HepG2 (cell line): ENCODE measurements around the gene TNFRSF25. TPM values are rescaled to one million over a fixed set of nuclear protein-coding genes. Genes with fewer than 3 reads are reported as not detected.

ENCODE experiments used
- GTF3A ChIP-seq: sonication (generic); formaldehyde crosslinking; conservative IDR thresholded peaks from 2 replicates; pipeline ENCODE4 v1.4.0; 2020; ENCODE audit warnings: mild to moderate bottlenecking, missing genetic modification reagents
- MIXL1 ChIP-seq: IDR thresholded peaks from 2 replicates; pipeline ENCODE4 v1.6.1; 2016
- RFX3 ChIP-seq: IDR thresholded peaks from 2 replicates; pipeline ENCODE4 v1.6.1; 2016; ENCODE audit warnings: missing biosample characterization, missing genetic modification reagents
- SUZ12 ChIP-seq: fragments of 150-350 bp; IDR thresholded peaks from 2 replicates; pipeline ENCODE4 v1.6.1; 2014; ENCODE audit warnings: low read depth, low read length
- ZKSCAN1 ChIP-seq: fragments of 150-350 bp; IDR thresholded peaks from 2 replicates; pipeline ENCODE4 v1.6.1; 2014; ENCODE audit warnings: low read length
- ZNF431 ChIP-seq: sonication (generic); formaldehyde crosslinking; IDR thresholded peaks from 2 replicates; pipeline ENCODE4 v1.9.0; 2022; ENCODE audit warnings: missing genetic modification reagents, low read depth, mild to moderate bottlenecking, borderline replicate concordance
- ZNF615 ChIP-seq: sonication (generic); formaldehyde crosslinking; IDR thresholded peaks from 2 replicates; pipeline ENCODE4 v1.5.0; 2020; ENCODE audit warnings: mild to moderate bottlenecking, missing genetic modification reagents, borderline replicate concordance
- polyA plus RNA-seq, 8 experiments: library from polyadenylated mRNA; depleted of rRNA in 3 of 8; stranded (reverse) in 7 of 8; unstranded in 1 of 8; fragments of >200 nt; fragmentation: Illumina TruSeq in 4 of 8; extraction: Trizol in 4 of 8; gene quantifications; 2 replicates each; pipeline versions ENCODE4 v1.2.1 to v1.2.3, GENCODE V29; 2011 to 2016; ENCODE audit warnings: low read depth in 4 of 8, missing spikeins in 1 of 8, mixed read lengths in 1 of 8; ENCODE audit not compliant: insufficient read depth in 1 of 8
- total RNA-seq, 5 experiments: library from RNA; depleted of rRNA; stranded (reverse); fragments of >200 nt; fragmentation: Illumina TruSeq; extraction: Trizol; gene quantifications; 2 replicates each; pipeline ENCODE4 v1.2.3, GENCODE V29; 2016; ENCODE audit warnings: low read depth in 1 of 5
- TF ChIP-seq, protein P1 (sequence below): sonication (generic); formaldehyde crosslinking; IDR thresholded peaks from 2 replicates; pipeline ENCODE4 v1.8.1; 2023; ENCODE audit warnings: mild to moderate bottlenecking, missing genetic modification reagents
- TF ChIP-seq, protein P2 (sequence below): sonication (generic); formaldehyde crosslinking; IDR thresholded peaks from 2 replicates; pipeline ENCODE4 v1.5.0; 2020; ENCODE audit warnings: missing genetic modification reagents
- TF ChIP-seq, protein P3 (sequence below): sonication (generic); formaldehyde crosslinking; IDR thresholded peaks from 2 replicates; pipeline ENCODE4 v1.5.1; 2020; ENCODE audit warnings: missing genetic modification reagents, mild to moderate bottlenecking, borderline replicate concordance

The TNFRSF25 gene
- total and polyA plus RNA-seq, 2 of the 13 experiments (the other 11 are each of a cell fraction or from before 2014, with no cell fraction given) = 1.4 to 1.5 TPM

DNA sequence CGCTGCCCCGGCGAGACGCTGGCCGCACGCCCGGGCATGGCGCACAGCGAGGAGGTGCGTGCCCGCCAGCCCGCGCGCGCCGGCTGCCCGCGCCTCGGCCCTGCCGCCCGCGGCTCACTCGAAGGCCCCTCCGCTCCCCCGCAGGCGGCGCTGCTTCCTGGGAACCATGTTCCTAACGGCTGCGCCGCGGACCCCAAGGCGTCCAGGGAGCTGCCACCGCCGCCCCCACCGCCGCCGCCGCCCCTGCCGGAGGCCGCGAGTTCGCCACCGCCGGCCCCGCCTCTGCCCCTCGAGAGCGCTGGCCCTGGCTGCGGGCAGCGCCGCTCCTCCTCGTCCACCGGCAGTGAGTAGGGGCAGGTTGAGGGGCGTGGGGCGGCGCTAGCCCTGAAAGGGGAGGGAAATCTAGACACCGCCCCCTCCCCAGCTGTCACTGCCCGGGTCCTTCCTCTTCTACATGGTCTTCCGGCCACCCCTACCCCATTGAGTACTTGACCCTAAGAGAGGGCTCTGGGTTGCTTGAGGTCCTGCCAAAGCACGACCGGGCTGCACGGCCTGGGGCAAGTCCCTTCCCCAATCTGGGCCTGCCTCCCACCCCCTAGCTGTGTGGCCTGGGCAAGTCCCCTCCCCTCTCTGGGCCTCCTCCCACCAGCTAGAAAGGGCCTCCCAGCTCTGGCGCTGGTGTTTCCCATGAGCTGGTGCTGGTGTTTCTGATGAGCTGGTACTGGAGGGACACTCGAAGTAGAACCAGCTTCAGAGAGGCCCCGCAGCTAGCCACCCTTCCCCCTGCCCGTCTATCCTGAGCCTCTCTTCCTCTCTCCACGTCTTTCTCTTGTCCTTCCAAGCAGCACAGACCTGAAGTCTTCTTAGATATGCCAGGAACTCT is 17.0 kb downstream of the TNFRSF25 start (continued):
- TF ChIP-seq ZKSCAN1 (no peak), RFX3 (no peak), GTF3A (CRISPR knock-in tag) (no peak), SUZ12 (no peak), ZNF615 (CRISPR knock-in tag) (no peak), ZNF431 (peak; percentile 51; the same call in 1 of the 2 replicates), MIXL1 (CRISPR knock-in tag) (no peak)
- TF ChIP-seq, protein P1, sequence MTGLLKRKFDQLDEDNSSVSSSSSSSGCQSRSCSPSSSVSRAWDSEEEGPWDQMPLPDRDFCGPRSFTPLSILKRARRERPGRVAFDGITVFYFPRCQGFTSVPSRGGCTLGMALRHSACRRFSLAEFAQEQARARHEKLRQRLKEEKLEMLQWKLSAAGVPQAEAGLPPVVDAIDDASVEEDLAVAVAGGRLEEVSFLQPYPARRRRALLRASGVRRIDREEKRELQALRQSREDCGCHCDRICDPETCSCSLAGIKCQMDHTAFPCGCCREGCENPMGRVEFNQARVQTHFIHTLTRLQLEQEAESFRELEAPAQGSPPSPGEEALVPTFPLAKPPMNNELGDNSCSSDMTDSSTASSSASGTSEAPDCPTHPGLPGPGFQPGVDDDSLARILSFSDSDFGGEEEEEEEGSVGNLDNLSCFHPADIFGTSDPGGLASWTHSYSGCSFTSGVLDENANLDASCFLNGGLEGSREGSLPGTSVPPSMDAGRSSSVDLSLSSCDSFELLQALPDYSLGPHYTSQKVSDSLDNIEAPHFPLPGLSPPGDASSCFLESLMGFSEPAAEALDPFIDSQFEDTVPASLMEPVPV (CRISPR knock-in tag) = no peak
- TF ChIP-seq, protein P2, sequence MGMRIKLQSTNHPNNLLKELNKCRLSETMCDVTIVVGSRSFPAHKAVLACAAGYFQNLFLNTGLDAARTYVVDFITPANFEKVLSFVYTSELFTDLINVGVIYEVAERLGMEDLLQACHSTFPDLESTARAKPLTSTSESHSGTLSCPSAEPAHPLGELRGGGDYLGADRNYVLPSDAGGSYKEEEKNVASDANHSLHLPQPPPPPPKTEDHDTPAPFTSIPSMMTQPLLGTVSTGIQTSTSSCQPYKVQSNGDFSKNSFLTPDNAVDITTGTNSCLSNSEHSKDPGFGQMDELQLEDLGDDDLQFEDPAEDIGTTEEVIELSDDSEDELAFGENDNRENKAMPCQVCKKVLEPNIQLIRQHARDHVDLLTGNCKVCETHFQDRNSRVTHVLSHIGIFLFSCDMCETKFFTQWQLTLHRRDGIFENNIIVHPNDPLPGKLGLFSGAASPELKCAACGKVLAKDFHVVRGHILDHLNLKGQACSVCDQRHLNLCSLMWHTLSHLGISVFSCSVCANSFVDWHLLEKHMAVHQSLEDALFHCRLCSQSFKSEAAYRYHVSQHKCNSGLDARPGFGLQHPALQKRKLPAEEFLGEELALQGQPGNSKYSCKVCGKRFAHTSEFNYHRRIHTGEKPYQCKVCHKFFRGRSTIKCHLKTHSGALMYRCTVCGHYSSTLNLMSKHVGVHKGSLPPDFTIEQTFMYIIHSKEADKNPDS (CRISPR knock-in tag) = no peak
- TF ChIP-seq, protein P3, sequence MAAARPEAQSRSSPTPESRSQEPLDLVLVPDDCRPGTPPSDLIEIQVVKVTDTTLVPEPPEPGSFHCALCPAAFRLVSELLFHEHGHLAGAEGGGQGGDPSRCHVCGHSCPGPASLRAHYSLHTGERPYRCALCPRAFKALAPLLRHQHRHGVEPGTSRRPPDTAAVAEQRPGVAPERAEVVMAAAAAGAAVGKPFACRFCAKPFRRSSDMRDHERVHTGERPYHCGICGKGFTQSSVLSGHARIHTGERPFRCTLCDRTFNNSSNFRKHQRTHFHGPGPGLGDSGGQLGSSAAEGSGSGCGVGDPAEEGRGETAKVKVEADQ = no peak
